GM12875 (cell line): ENCODE data around the gene UQCRC2.

ENCODE experiments used
- H3K4me3 ChIP-seq: one replicate; pipeline ENCODE4 v1.5.1; 2011; ENCODE audit warnings: low read depth, low read length, control low read depth
- TF ChIP-seq, protein P1 (sequence below): IDR thresholded peaks from 2 replicates; pipeline ENCODE4 v1.5.1; 2011; ENCODE audit warnings: low read depth, mild to moderate bottlenecking, control low read depth, inconsistent platforms, low read length, moderate library complexity, borderline replicate concordance; ENCODE audit not compliant: insufficient read depth

UQCRC2 gene

DNA sequence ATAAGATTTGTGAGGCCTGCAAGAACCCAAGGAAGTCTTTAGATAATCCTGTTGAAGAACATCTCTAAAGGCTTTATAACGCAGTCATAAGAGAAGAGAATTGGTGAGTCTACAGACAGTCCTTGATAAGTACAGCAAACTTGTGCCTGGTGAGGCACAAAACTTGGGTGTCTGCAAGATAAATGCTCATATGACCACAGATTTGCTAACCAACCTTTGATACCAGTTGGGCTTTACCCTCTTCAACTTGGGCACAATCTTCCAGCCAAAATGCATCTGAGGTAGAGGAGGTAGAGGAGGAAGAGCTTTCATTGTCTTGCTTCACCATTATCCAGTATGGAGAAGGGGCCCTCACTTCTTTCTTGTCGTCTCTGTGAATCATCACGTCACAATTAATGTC lies 30.9 kb downstream of the UQCRC2 start:
- TF ChIP-seq, protein P1, sequence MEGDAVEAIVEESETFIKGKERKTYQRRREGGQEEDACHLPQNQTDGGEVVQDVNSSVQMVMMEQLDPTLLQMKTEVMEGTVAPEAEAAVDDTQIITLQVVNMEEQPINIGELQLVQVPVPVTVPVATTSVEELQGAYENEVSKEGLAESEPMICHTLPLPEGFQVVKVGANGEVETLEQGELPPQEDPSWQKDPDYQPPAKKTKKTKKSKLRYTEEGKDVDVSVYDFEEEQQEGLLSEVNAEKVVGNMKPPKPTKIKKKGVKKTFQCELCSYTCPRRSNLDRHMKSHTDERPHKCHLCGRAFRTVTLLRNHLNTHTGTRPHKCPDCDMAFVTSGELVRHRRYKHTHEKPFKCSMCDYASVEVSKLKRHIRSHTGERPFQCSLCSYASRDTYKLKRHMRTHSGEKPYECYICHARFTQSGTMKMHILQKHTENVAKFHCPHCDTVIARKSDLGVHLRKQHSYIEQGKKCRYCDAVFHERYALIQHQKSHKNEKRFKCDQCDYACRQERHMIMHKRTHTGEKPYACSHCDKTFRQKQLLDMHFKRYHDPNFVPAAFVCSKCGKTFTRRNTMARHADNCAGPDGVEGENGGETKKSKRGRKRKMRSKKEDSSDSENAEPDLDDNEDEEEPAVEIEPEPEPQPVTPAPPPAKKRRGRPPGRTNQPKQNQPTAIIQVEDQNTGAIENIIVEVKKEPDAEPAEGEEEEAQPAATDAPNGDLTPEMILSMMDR, result no peak
- no peak overlapping the region for H3K4me3 ChIP-seq

DNA sequence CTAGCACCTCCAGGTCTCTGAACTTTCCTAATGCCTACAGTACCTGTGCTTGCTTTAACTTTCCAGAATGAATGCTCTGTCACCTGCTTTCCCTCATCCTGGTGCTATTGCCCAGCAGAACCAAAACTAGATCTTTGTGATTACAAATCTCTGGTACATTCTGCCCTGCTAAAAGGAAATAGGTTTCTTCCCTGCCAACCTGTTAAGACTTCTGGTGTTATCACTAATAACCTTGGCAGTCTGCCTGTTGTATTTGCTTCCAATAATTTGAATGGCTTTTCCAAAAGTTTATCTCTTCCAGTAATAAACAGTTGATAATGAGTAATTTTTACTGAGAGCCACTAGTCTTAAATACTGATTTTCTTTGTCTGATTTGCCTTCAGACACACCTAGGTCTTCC lies 32.4 kb downstream of the UQCRC2 start:
- TF ChIP-seq, protein P1, result no peak
- no peak overlapping the region for H3K4me3 ChIP-seq

DNA sequence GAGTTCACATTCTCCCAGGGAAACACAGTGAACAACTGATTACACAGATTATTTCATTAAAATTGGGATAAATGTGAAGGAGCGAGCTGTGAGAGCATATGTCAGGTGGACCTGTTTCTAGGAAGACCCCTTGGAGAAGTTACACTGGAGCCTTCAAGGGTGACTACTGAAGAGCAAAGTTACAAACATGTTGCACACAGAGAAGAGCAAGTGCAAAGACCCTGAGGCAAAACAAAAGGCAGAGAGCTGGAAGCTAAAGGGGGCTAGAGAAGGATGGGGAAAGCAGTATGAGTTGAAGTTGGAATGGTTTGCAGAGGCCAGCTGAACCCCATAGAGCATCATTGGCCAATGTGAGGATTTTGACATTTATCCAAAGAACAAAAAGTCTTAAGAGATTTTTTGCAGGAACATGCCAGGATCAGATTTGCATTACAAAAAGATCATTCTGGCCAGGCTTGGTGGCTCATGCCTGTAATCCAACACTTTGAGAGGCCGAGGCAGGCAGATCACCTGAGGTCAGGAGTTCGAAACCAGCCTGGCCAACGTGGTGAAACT lies 33.6 kb downstream of the UQCRC2 start:
- TF ChIP-seq, protein P1, result no peak
- no peak overlapping the region for H3K4me3 ChIP-seq

DNA sequence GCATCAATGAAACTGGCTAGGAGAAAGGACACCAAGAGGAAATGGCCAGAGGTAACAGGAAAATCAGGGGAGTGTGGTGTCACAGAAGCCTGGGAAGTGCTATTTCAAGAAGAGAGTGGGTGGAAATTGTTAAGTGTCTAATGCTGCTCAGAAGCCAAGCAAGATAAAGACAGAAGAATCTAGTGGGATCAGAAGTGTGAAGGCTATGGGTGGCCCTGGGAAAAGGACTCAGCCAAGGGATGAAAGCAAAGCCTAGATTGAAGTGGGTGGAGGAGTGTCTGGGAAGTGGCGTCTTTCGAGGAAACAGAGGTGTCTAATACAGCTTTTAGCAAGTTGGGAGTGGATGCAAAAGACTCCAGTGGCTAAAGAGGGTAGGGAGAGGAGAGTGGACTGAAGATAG lies 34.3 kb downstream of the UQCRC2 start:
- no peak overlapping the region for H3K4me3 ChIP-seq
- TF ChIP-seq, protein P1, result no peak

DNA sequence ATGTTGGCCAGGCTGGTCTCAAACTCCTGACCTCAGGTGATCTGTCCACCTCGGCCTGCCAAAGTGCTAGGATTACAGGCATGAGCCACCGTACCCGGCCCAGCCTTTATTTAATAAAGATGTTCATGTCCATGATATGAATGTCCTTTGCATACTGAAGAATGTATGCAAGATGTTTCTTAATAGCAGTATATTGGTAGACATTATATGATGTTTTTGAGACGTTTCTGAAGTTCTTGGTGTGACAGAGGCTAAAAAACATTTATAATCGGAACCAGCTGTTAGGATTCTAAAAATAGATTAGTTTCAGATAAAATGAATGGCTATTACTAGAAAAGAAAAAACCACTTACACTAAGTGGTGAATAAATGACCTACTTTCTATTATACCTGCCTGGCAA lies 36.0 kb downstream of the UQCRC2 start:
- H3K4me3 ChIP-seq, result no peak overlapping the region
- TF ChIP-seq, protein P1, result no peak

DNA sequence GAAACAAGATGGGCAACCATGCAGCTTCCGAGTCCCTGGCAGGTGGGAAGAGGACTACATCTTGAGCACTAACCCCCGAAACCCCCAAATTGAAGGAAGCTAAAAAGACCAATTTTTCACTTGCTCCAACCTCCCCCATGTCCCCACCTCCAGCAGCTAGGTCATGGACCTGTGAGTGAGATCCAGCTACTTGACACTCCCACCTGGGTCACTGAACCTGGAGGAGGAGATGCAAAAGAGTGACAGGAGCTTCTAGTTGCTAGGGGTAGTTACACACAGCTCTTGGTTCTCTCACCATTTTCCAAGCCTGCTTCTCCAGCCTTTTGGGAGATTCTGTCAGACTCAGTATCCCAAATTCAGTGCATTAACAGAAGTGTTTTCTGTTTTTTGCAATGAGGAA lies 36.6 kb downstream of the UQCRC2 start:
- no peak overlapping the region for H3K4me3 ChIP-seq
- TF ChIP-seq, protein P1, result no peak

DNA sequence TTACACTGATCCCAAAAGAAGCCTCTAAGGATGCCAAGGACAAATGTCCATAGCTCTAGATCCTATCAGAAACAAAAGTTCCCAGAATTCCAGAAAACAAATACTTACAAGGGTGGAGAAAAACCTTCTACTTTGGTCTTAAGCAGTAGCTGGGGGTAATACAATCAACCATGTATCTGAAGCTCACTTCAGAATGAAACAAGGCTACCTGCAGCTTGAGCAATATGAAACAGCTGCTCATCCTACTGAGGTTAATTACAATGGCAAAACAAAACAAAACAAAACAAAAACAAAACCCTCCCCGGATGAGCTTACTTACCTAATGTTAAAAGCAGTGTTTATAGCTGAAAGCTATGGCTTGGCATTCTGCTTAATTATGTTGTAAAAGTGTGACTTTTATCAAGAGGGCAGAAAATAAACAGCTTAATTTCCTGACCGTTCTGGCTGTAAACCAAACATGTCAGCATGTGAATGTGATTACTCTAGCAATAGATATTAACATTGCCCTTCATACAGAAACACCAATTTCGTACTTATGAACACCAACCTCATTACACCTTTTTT lies 37.3 kb downstream of the UQCRC2 start:
- H3K4me3 ChIP-seq, result no peak overlapping the region
- TF ChIP-seq, protein P1, result no peak
